GM10248 (cell line): ENCODE data around the gene PROM1.

Source experiments
- CTCF ChIA-PET: fragments of 300-600 bp; sonication (Branson Sonifier 250); formaldehyde crosslinking; extraction: SDS; loops from one replicate; lab custom pipeline; 2021; ENCODE audit warnings: antibody characterized with exemption; lab: Yijun Ruan, JAX
- POLR2A ChIA-PET: fragments of 350-650 bp; sonication (Branson Sonifier 250); formaldehyde crosslinking; extraction: SDS; loops from one replicate; lab custom pipeline; 2020; ENCODE audit warnings: antibody characterized with exemption; lab: Yijun Ruan, JAX
- DNase-seq: peaks from one replicate; pipeline ENCODE4 v3.0.0; 2012; ENCODE audit errors: extremely low spot score
- TF ChIP-seq, protein P1 (sequence below): IDR thresholded peaks from 2 replicates; pipeline ENCODE4 v1.5.1; 2012; ENCODE audit warnings: mild to moderate bottlenecking, low read depth; ENCODE audit errors: extremely low read depth, missing control alignments, control extremely low read depth

The PROM1 gene

DNA sequence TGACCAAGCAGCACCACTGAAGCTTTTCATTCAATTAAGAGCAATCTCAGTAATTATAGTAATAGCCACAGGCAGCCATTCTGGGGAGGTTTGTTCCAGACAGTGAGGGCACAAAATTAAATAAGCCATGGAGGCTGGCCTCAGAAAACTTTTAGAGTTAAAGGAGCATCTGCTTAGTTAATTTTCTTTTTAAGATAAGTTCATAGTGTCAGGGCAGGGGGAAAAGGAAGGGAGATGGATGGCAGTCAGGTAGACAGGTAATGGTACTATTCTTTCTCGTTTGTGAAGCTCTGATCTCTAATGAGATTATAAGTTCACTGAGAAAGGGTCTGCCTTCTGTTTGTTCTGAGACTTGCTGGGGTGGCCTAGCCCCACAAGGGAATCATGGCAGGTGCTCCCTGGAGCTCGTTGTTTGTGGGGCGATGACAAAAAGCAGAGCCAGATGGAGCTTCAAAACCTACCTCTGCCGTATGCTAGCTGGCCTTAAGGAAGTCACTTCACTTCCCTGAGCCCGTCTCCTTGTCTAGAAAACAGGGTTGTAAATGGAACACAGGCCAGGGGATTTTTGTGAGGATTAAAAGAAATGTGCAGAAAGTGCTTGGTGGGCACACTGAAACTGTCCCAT, 76.2 kb downstream of the PROM1 start:
- no peak for DNase-seq
- ChIA-PET CTCF (interaction anchor here (1.0 to 6.2 kb wide), 7 partner anchors 8 to 201 kb away, joined by 3 to 24 read pairs (median 3); no protein-coding TSS in a partner anchor), POLR2A (no interaction called here)
- TF ChIP-seq, protein P1, sequence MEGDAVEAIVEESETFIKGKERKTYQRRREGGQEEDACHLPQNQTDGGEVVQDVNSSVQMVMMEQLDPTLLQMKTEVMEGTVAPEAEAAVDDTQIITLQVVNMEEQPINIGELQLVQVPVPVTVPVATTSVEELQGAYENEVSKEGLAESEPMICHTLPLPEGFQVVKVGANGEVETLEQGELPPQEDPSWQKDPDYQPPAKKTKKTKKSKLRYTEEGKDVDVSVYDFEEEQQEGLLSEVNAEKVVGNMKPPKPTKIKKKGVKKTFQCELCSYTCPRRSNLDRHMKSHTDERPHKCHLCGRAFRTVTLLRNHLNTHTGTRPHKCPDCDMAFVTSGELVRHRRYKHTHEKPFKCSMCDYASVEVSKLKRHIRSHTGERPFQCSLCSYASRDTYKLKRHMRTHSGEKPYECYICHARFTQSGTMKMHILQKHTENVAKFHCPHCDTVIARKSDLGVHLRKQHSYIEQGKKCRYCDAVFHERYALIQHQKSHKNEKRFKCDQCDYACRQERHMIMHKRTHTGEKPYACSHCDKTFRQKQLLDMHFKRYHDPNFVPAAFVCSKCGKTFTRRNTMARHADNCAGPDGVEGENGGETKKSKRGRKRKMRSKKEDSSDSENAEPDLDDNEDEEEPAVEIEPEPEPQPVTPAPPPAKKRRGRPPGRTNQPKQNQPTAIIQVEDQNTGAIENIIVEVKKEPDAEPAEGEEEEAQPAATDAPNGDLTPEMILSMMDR = no peak

DNA sequence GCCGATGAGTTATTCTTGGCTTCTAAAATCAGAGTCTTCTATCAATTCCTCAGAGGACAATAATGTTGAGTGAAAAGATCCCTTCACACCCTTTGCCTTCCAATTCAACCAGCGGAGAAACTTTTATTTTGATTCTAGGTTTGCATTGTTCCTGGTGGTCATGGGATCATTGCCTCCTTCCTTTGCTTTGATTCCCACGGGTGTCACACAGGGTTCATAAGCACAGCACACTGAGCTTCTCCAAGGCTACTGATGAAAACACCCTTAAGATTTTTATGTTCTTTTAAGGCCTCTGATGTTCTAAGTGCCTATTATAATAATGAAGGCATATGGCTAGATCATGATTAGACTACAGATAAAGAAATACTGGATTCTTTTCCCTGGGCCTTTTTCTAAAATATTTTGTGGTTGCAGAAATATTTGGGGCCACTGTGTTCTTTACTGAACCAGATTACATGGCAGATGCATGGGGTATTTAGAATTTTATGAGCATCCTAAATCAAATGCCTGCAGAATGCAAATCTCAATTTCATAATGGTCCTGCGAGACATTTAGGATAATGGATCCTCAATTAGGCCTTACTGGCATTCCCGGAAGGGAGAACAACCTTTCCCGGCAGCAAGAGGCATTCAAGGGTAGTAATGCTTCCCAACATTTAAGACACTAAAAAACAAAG, 76.9 kb downstream of the PROM1 start:
- DNase-seq = no peak
- ChIA-PET CTCF (interaction anchor here (1.2 to 6.2 kb wide), 7 partner anchors 7 to 200 kb away, joined by 3 to 24 read pairs (median 4); no protein-coding TSS in a partner anchor), POLR2A (no interaction called here)
- TF ChIP-seq, protein P1 = no peak

DNA sequence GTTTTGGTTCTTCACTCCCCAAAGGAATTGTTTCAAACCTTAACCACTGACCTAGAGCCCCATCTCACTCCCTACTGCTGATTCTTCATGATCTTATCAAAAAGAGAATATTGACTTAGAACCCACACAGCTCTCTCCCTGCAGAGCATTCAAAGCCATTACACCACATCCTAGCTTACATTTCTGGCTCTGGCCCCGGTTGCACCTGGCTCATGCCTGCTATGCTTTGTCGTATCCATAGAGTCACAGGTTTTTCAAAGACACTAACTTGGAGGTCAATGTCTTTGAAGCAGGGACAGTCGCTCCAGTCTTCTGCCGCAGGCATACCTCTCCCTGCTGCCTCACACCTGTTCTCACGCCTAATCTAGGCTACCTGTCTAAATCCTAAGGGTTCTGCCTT, 78.1 kb downstream of the PROM1 start:
- no peak for DNase-seq
- POLR2A ChIA-PET = no interaction called here
- TF ChIP-seq, protein P1 = no peak
- CTCF ChIA-PET = interaction anchor here (1.0 to 6.2 kb wide), 8 partner anchors 9 to 200 kb away, joined by 3 to 24 read pairs (median 3); no protein-coding TSS in a partner anchor

DNA sequence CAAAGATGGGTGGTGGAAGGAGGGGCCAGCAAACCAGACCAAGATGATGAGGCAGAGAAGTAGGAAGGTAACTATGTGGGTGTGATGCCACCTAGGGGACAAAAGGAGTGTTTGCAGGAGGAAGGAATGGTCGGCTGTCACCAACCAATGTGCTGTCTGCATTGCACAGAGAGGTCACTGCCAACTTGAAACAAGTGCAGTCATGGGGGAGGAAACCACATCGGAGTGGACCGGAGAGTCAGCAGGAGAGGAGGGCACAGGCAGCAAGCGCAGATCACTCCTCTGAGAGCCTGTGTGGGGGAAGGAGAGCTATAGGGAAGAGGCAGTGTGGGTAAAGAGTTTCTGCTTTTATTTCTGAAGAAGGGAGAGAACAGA, 82.4 kb downstream of the PROM1 start:
- peak; percentile 76 for DNase-seq
- POLR2A ChIA-PET = no interaction called here
- CTCF ChIA-PET = interaction anchor here (0.6 to 8.6 kb wide), 35 partner anchors 9 to 531 kb away, joined by 3 to 95 read pairs (median 4); partner anchors contain the start of gene CC2D2A
- TF ChIP-seq, protein P1 = peak; percentile 75

DNA sequence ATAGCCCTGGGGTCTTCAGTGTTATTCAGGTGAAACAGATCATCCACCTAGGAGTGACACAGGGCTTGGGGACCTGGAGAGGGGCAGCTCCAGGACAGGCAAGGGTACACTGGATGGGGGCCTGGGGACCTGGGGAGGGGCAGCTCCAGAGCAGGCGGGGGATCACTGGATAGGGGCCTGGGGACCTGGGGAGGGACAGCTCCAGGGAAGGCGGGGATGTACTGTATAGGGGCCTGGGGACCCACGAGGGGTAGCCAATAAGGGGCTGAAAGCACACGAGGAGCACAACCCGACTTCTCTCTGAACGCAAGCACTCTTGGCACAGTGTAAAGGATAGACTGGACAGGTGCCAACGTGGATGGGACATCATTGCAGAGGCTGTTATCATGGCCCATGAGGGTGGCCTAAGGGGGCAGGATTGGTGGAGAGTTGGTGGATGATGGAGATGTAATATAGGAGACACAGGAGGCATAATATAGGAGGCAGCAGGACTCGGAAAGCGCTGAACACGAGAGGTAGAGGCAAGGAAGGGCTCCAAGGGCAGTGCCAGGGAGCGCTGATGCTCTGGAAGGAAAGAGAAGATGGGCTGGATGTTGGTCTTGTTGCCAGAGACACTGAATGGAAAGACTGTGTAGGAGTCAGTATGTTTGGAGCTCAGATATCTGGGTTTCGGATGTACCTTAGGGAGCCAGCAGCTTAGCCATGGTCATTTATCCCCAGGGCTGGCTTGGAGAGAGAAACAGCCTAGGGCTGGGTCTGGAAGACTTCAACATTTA, 82.9 kb downstream of the PROM1 start:
- no peak for DNase-seq
- TF ChIP-seq, protein P1 = no peak
- ChIA-PET POLR2A (no interaction called here), CTCF (interaction anchor here (0.6 to 8.6 kb wide), 34 partner anchors 8 to 531 kb away, joined by 3 to 95 read pairs (median 4); partner anchors contain the start of gene CC2D2A)

DNA sequence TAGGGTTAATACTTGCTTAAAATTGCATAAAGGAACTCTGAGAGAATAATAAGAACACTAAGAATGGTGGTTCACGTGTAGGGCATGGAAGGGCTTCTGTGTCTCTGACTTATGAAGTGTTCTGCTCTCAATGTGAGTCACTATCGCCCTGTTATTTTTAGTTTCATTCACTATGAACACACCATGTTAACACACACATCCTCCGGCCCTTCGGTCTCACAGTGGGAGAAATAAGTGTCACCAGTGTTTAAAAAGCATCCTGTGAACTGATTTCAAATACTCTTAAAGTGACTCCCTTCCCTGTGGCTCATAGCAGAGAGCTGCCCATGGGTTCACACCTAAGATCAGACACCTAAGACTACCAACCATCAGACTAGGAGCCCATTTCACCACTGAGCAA, 87.0 kb downstream of the PROM1 start:
- POLR2A ChIA-PET = interaction anchor here (0.6 kb wide), 1 partner anchor 674 kb away, joined by 5 read pairs; no protein-coding TSS in a partner anchor
- CTCF ChIA-PET = interaction anchor here (0.6 to 8.6 kb wide), 5 partner anchors 41 to 267 kb away, joined by 4 to 95 read pairs (median 5); no protein-coding TSS in a partner anchor
- TF ChIP-seq, protein P1 = no peak
- peak; percentile 28 for DNase-seq
